ENCODE measurements around the gene CMTM3.

DNA sequence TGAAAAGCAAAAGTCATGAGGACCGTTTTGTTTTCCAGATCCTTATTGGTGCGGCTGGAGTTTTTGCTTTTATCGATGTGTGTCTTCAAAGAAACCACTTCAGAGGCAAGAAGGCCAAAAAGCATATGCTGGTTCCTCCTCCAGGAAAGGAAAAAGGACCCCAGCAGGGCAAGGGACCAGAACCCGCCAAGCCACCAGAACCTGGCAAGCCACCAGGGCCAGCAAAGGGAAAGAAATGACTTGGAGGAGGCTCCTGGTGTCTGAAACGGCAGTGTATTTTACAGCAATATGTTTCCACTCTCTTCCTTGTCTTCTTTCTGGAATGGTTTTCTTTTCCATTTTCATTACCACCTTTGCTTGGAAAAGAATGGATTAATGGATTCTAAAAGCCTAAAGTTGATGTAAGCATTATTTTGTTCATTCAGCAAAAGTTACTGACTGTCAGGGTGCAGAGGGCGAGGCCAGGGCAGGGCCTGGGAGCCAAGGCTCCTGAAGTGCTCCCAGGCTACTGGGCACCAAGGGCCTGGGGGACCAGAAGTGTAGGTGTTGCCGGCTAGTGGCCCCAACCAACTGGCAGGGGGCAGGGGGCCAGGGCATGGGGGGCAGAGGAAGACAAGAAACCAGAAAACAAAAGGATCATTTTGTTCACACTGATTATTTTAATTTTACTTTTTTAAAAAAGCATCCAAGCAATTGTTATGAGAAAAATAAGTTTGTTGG is 16.5 kb upstream of the CMTM3 start:
- TF ChIP-seq, protein P1, sequence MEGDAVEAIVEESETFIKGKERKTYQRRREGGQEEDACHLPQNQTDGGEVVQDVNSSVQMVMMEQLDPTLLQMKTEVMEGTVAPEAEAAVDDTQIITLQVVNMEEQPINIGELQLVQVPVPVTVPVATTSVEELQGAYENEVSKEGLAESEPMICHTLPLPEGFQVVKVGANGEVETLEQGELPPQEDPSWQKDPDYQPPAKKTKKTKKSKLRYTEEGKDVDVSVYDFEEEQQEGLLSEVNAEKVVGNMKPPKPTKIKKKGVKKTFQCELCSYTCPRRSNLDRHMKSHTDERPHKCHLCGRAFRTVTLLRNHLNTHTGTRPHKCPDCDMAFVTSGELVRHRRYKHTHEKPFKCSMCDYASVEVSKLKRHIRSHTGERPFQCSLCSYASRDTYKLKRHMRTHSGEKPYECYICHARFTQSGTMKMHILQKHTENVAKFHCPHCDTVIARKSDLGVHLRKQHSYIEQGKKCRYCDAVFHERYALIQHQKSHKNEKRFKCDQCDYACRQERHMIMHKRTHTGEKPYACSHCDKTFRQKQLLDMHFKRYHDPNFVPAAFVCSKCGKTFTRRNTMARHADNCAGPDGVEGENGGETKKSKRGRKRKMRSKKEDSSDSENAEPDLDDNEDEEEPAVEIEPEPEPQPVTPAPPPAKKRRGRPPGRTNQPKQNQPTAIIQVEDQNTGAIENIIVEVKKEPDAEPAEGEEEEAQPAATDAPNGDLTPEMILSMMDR (IDR thresholded peaks at IDR 0.05; ENCODE audit: insufficient read depth, low read length), result no peak
- TF ChIP-seq SPI1 (IDR thresholded peaks at IDR 0.05; ENCODE audit: borderline replicate concordance, low read depth), result no peak
- no peak for TF ChIP-seq GABPA (IDR thresholded peaks at IDR 0.05; ENCODE audit: low read depth)

Measured in HL-60 (cell line).